Cortex of kidney (tissue), 1 donor: ENCODE data around the gene FAXC.
"Not testable (repeated sequence)": the region's sequence is repeated elsewhere in the genome, so short reads cannot be mapped to it uniquely, and the experiment has no call there.

ENCODE experiments used
- DNase-seq: peaks from one replicate; lab custom pipeline; 2025; lab: John Stamatoyannopoulos, UW

Gene FAXC

GRCh38 chr6:99285881-99286280 lies 63.6 kb downstream of the FAXC start:
- no peak for DNase-seq

- DNase-seq = no peak
These were observed 66.9 kb downstream of the FAXC start for GRCh38 chr6:99282479-99283062.

GRCh38 chr6:99276747-99277146 lies 72.7 kb downstream of the FAXC start:
- DNase-seq = no peak

GRCh38 chr6:99270826-99271225 lies 78.6 kb downstream of the FAXC start:
- DNase-seq = no peak

- DNase-seq = no peak
These were observed 79.4 kb downstream of the FAXC start for GRCh38 chr6:99270030-99270429.

GRCh38 chr6:99269207-99269606 lies 80.3 kb downstream of the FAXC start:
- no peak for DNase-seq

GRCh38 chr6:99266996-99267395 lies 82.5 kb downstream of the FAXC start:
- not testable (repeated sequence) for DNase-seq

- not testable (repeated sequence) for DNase-seq
These were observed 84.0 kb downstream of the FAXC start for GRCh38 chr6:99265447-99265846.

GRCh38 chr6:99254616-99255550 lies 94.6 kb downstream of the FAXC start:
- DNase-seq = no peak

GRCh38 chr6:99253271-99253670 lies 96.2 kb downstream of the FAXC start:
- DNase-seq = no peak

GRCh38 chr6:99252421-99252820 lies 97.1 kb downstream of the FAXC start:
- DNase-seq = no peak

- DNase-seq = no peak
These were observed 99.0 kb downstream of the FAXC start for GRCh38 chr6:99250476-99250875.

- no peak for DNase-seq
These were observed 102.9 kb downstream of the FAXC start for GRCh38 chr6:99246602-99247001.

- no peak for DNase-seq
These were observed 107.5 kb downstream of the FAXC start for GRCh38 chr6:99241905-99242534.

GRCh38 chr6:99236010-99236409 lies 113.5 kb downstream of the FAXC start:
- DNase-seq = no peak

GRCh38 chr6:99233219-99233618 lies 116.3 kb downstream of the FAXC start:
- no peak for DNase-seq

- no peak for DNase-seq
These were observed 117.4 kb downstream of the FAXC start for GRCh38 chr6:99232056-99232455.

- DNase-seq = no peak
These were observed 124.3 kb downstream of the FAXC start for GRCh38 chr6:99225172-99225571.
